ENCODE data around the gene PDLIM4. TPM values are rescaled to one million over a fixed set of nuclear protein-coding genes. Genes with fewer than 3 reads are reported as not detected.

PDLIM4 gene
- polyA plus RNA-seq, 2 of the 4 experiments (the other 2 are of a cell fraction) = 0.09 TPM; not detected in 1

- TF ChIP-seq FOSB (CRISPR knock-in tag; IDR thresholded peaks at IDR 0.05) = no peak
- DNase-seq (ENCODE audit: low read depth in 1 of 2, low spot score in 1 of 2) = no peak
- peak overlapping the region in 1 of 2 experiments; percentile 54; a peak in 3 of 6 replicates for H3K27ac ChIP-seq
- ChIA-PET POLR2A (no interaction called here), CTCF (interaction anchor here (0.9 to 3.2 kb wide), 2 partner anchors 20 kb away, joined by 3 to 25 read pairs; no protein-coding TSS in a partner anchor)
- ATAC-seq = peak in 1 of 2 experiments; percentile 13; a peak in 2 of 6 replicates
- 61% methylated on average over 14 of the region's 19 CpGs for WGBS (ENCODE audit: missing lambda C conversion rate)
- H3K4me3 ChIP-seq = no peak overlapping the region
- no peak for FAIRE-seq
- peaks cover 27% of the 10 kb centered on the region for H3K4me1 ChIP-seq
- no peak overlapping the region for H3K4me2 ChIP-seq
- no peaks in the 10 kb centered on the region for H3K9me3 ChIP-seq
Observed at GRCh38 chr5:132258102-132259068, 889 bp downstream of the PDLIM4 start.

- FAIRE-seq = no peak
Observed at GRCh38 chr5:132259069-132259851, 1.8 kb downstream of the PDLIM4 start.

GRCh38 chr5:132260051-132260450 lies 2.6 kb downstream of the PDLIM4 start:
- DNase-seq (ENCODE audit: low read depth in 1 of 2, low spot score in 1 of 2) (no peak), FAIRE-seq (no peak), ATAC-seq (0 out of 6 replicates have a peak, but pooled peaks of 1 of the 2 experiments have one; percentile 3)
- WGBS (ENCODE audit: missing lambda C conversion rate) = 69% methylated on average over 6 of the region's 6 CpGs
- Histone ChIP-seq H3K9me3 (no peaks in the 10 kb centered on the region), H3K4me1 (peaks cover 36% of the 10 kb centered on the region), H3K4me3 (no peak overlapping the region), H3K4me2 (peak overlapping the region; percentile 4; the same call in 1 of the 3 replicates), H3K27ac (peak overlapping the region; percentile 16 to 33; a peak in 4 of 6 replicates)
- ChIA-PET CTCF (interaction anchor here (1.2 to 6.2 kb wide), 4 partner anchors 10 to 81 kb away, joined by 3 to 63 read pairs (median 14); no protein-coding TSS in a partner anchor), POLR2A (interaction anchor here (1.2 kb wide), 1 partner anchor 9 kb away, joined by 3 read pairs; no protein-coding TSS in a partner anchor)
- TF ChIP-seq POLR2AphosphoS2 (conservative IDR thresholded peaks at IDR 0.05; ENCODE audit: low read length) (no peak), RNF2 (IDR thresholded peaks at IDR 0.05; ENCODE audit: borderline replicate concordance, low read depth) (no peak), ESRRA (IDR thresholded peaks at IDR 0.05; ENCODE audit: borderline replicate concordance, low read length) (no peak), JUN (IDR thresholded peaks at IDR 0.05) (no peak), NR3C1 (IDR thresholded peaks at IDR 0.05) (no peak), ATOH8 (CRISPR knock-in tag; IDR thresholded peaks at IDR 0.05; ENCODE audit: low read depth) (no peak), GATA3 (IDR thresholded peaks at IDR 0.05; ENCODE audit: borderline replicate concordance) (no peak), REST (IDR thresholded peaks at IDR 0.05) (no peak), CHD2 (IDR thresholded peaks at IDR 0.05; ENCODE audit: low read length, partially characterized antibody) (no peak), ZSCAN20 (CRISPR knock-in tag; IDR thresholded peaks at IDR 0.05) (no peak)

More at GRCh38 chr5:132259069-132259851, 1.8 kb downstream of the PDLIM4 start:
- Histone ChIP-seq H3K9me3 (no peaks in the 10 kb centered on the region), H3K4me2 (no peak overlapping the region), H3K4me3 (no peak overlapping the region), H3K27ac (peak overlapping the region in 1 of 2 experiments; percentile 33; a peak in 3 of 6 replicates), H3K4me1 (peaks cover 35% of the 10 kb centered on the region)
- ChIA-PET POLR2A (interaction anchor here (1.2 kb wide), 1 partner anchor 8 kb away, joined by 3 read pairs; no protein-coding TSS in a partner anchor), CTCF (interaction anchor here (0.9 to 6.2 kb wide), 4 partner anchors 9 to 23 kb away, joined by 3 to 63 read pairs (median 14); no protein-coding TSS in a partner anchor)
- WGBS (ENCODE audit: missing lambda C conversion rate) = 96% methylated on average over 22 of the region's 24 CpGs
- DNase-seq (ENCODE audit: low read depth in 1 of 2, low spot score in 1 of 2) (no peak), ATAC-seq (peak in 1 of 2 experiments; percentile 4; a peak in 1 of 6 replicates)
- TF ChIP-seq POLR2A (IDR thresholded peaks at IDR 0.05; ENCODE audit: low read length) (no peak), SMC3 (IDR thresholded peaks at IDR 0.05) (no peak), CHD4 (IDR thresholded peaks at IDR 0.05; ENCODE audit: borderline replicate concordance) (no peak), EP300 (IDR thresholded peaks at IDR 0.05) (no peak), NFE2L2 (conservative IDR thresholded peaks at IDR 0.05; ENCODE audit: low read length) (no peak), CBX2 (IDR thresholded peaks at IDR 0.05; ENCODE audit: borderline replicate concordance, low read depth) (no peak), PHF8 (IDR thresholded peaks at IDR 0.05; ENCODE audit: borderline replicate concordance, low read depth) (no peak), ELK1 (IDR thresholded peaks at IDR 0.05; ENCODE audit: low read depth, low read length) (no peak), RARB (CRISPR knock-in tag; IDR thresholded peaks at IDR 0.05) (no peak), POLR2AphosphoS2 (conservative IDR thresholded peaks at IDR 0.05; ENCODE audit: low read length) (no peak), RCOR1 (IDR thresholded peaks at IDR 0.05; ENCODE audit: low read depth, low read length) (no peak), MYC (IDR thresholded peaks at IDR 0.05; ENCODE audit: borderline replicate concordance, low read length) (no peak), KDM1A (IDR thresholded peaks at IDR 0.05; ENCODE audit: low read depth) (no peak), ZSCAN20 (CRISPR knock-in tag; IDR thresholded peaks at IDR 0.05) (no peak), ZNF302 (CRISPR knock-in tag; IDR thresholded peaks at IDR 0.05) (no peak), MAFK (IDR thresholded peaks at IDR 0.05; ENCODE audit: partially characterized antibody) (no peak), GATA3 (IDR thresholded peaks at IDR 0.05; ENCODE audit: borderline replicate concordance) (no peak), RFX5 (IDR thresholded peaks at IDR 0.05) (no peak), PBX3 (IDR thresholded peaks at IDR 0.05) (no peak), RNF2 (IDR thresholded peaks at IDR 0.05; ENCODE audit: borderline replicate concordance, low read depth) (no peak)

Data from A549 (cell line).